A549 (cell line): Measurements from ENCODE around the gene INAFM1. TPM values are rescaled to one million over a fixed set of nuclear protein-coding genes. Genes with fewer than 3 reads are reported as not detected.

Experiments
- ATAC-seq, 2 experiments: fragments of 200-7000 bp in 1 of 2; fragments of >200 bp in 1 of 2; cut with Nextera tagmentation in 1 of 2; cut with Tn5 transposase in 1 of 2; 3 replicates each; pipeline versions ENCODE4 v1.8.0 to v1.9.1; 2018 to 2020; ENCODE audit warnings: mild to moderate bottlenecking in 1 of 2, moderate library complexity in 1 of 2
- CTCF ChIA-PET: fragments of 300-600 bp; sonication (Branson Sonifier 250); formaldehyde crosslinking; extraction: SDS; loops from one replicate; lab custom pipeline; 2021; ENCODE audit warnings: antibody characterized with exemption, inconsistent platforms; lab: Yijun Ruan, JAX
- POLR2A ChIA-PET: fragments of 350-600 bp; formaldehyde crosslinking; extraction: SDS; loops from one replicate; lab custom pipeline; 2021; ENCODE audit warnings: antibody characterized with exemption, inconsistent platforms; lab: Yijun Ruan, JAX
- DNase-seq, 2 experiments: peaks; one replicate each; pipeline versions ENCODE4 v3.0.0 to v3.0.0-alpha.2; 2011 to 2016; ENCODE audit warnings: low read depth in 1 of 2, low spot score in 1 of 2
- FAIRE-seq: peaks from 2 replicates; lab custom pipeline; 2011; peaks lifted over from hg19 to GRCh38; lab: Jason Lieb, UNC
- H3K27ac ChIP-seq, 2 experiments: fragments of >200 bp; sonication (Bioruptor Twin); formaldehyde crosslinking; 3 replicates each; pipeline ENCODE4 v1.5.1; 2016 to 2017
- H3K4me1 ChIP-seq: fragments of >200 bp; sonication (Bioruptor Twin); formaldehyde crosslinking; 3 replicates; pipeline ENCODE4 v1.6.1; 2016
- H3K4me2 ChIP-seq: fragments of >200 bp; sonication (Bioruptor Twin); formaldehyde crosslinking; 3 replicates; pipeline ENCODE4 v1.6.1; 2016
- H3K4me3 ChIP-seq: fragments of >200 bp; sonication (Bioruptor Twin); formaldehyde crosslinking; 3 replicates; pipeline ENCODE4 v1.5.1; 2016
- H3K9me3 ChIP-seq: fragments of >200 bp; sonication (Bioruptor Twin); formaldehyde crosslinking; 3 replicates; pipeline ENCODE4 v1.6.1; 2016
- BHLHE40 ChIP-seq: IDR thresholded peaks from 2 replicates; pipeline ENCODE4 v1.6.1; 2012; ENCODE audit warnings: low read depth, low read length, inconsistent platforms
- CEBPB ChIP-seq, 2 experiments: fragments of >200 bp in 1 of 2; sonication (Bioruptor Twin) in 1 of 2; formaldehyde crosslinking in 1 of 2; IDR thresholded peaks; 2 replicates each; pipeline ENCODE4 v1.6.1; 2012 to 2016
- CHD2 ChIP-seq: fragments of 150-350 bp; IDR thresholded peaks from 2 replicates; pipeline ENCODE4 v1.6.1; 2014; ENCODE audit warnings: low read length; ENCODE audit not compliant: partially characterized antibody
- CHD4 ChIP-seq: fragments of 200-600 bp; sonication (generic); IDR thresholded peaks from 2 replicates; pipeline ENCODE4 v1.6.1; 2016; ENCODE audit warnings: antibody characterized with exemption, mild to moderate bottlenecking, borderline replicate concordance
- EHF ChIP-seq: fragments of 250-450 bp; sonication (Bioruptor Pico); IDR thresholded peaks from 2 replicates; pipeline ENCODE4 v1.5.0; 2020; ENCODE audit warnings: mild to moderate bottlenecking
- FOXS1 ChIP-seq: fragments of 250-450 bp; sonication (Bioruptor Pico); IDR thresholded peaks from 2 replicates; pipeline ENCODE4 v1.5.0; 2020; ENCODE audit warnings: mild to moderate bottlenecking, moderate library complexity
- HOXA7 ChIP-seq: fragments of 250-450 bp; sonication (Bioruptor Pico); IDR thresholded peaks from 2 replicates; pipeline ENCODE4 v1.5.0; 2020; ENCODE audit warnings: mild to moderate bottlenecking, moderate library complexity
- JUN ChIP-seq, 2 experiments: fragments of >200 bp; sonication (Bioruptor Twin); formaldehyde crosslinking; IDR thresholded peaks; 2 replicates in 1 of 2; 3 replicates in 1 of 2; pipeline ENCODE4 v1.6.1; 2016 to 2017
- KDM1A ChIP-seq: fragments of 200-600 bp; sonication (generic); IDR thresholded peaks from 2 replicates; pipeline ENCODE4 v1.6.1; 2016; ENCODE audit warnings: low read depth, mild to moderate bottlenecking
- MAFK ChIP-seq: fragments of 450-650 bp; IDR thresholded peaks from 2 replicates; pipeline ENCODE4 v1.6.1; 2014; ENCODE audit not compliant: partially characterized antibody
- MYC ChIP-seq: IDR thresholded peaks from 2 replicates; pipeline ENCODE4 v1.6.1; 2012; ENCODE audit warnings: mild to moderate bottlenecking, inconsistent platforms, low read length, improper control_type of control experiment, borderline replicate concordance
- POLR2A ChIP-seq: IDR thresholded peaks from 2 replicates; pipeline ENCODE4 v1.6.1; 2012; ENCODE audit warnings: mild to moderate bottlenecking, low read length
- RCOR1 ChIP-seq: fragments of 150-350 bp; IDR thresholded peaks from 2 replicates; pipeline ENCODE4 v1.6.1; 2014; ENCODE audit warnings: antibody characterized with exemption, low read length, low read depth
- SMC3 ChIP-seq: fragments of >200 bp; sonication (Bioruptor Twin); formaldehyde crosslinking; IDR thresholded peaks from 3 replicates; pipeline ENCODE4 v1.6.1; 2018; ENCODE audit warnings: inconsistent platforms
- TFCP2L1 ChIP-seq: fragments of 250-450 bp; sonication (Bioruptor Pico); IDR thresholded peaks from 2 replicates; pipeline ENCODE4 v1.5.0; 2021; ENCODE audit warnings: mild to moderate bottlenecking
- ZFP36 ChIP-seq: fragments of 450-650 bp; IDR thresholded peaks from 2 replicates; pipeline ENCODE4 v1.6.1; 2014; ENCODE audit warnings: borderline replicate concordance; ENCODE audit not compliant: partially characterized antibody
- WGBS: methylation state at CpG from one replicate; pipeline ENCODE4 v1.1.6; 2017; ENCODE audit errors: missing lambda C conversion rate; 5-methylcytosine and 5-hydroxymethylcytosine counted together
- polyA plus RNA-seq, 4 experiments: library from polyadenylated mRNA; depleted of rRNA in 3 of 4; stranded (reverse); fragments of >200 nt; fragmentation: RNase III in 1 of 4; extraction: RNeasy Plus Mini Kit Qiagen cat#74134 plus additional on column Dnase treatment in 1 of 4; gene quantifications; 2 replicates in 3 of 4; 3 replicates in 1 of 4; pipeline ENCODE4 v1.2.3, GENCODE V29; 2011 to 2017
- TF ChIP-seq, protein P1 (sequence below): IDR thresholded peaks from 2 replicates; pipeline ENCODE4 v1.6.1; 2012
- TF ChIP-seq, protein P2 (sequence below): IDR thresholded peaks from 2 replicates; pipeline ENCODE4 v1.6.1; 2012
- TF ChIP-seq, protein P3 (sequence below): fragments of >200 bp; sonication (Bioruptor Twin); formaldehyde crosslinking; IDR thresholded peaks from 3 replicates; pipeline ENCODE4 v1.6.1; 2016

INAFM1 gene
- polyA plus RNA-seq, 2 of the 4 experiments (the other 2 are of a cell fraction), result 1.5 to 5.5 TPM

DNA sequence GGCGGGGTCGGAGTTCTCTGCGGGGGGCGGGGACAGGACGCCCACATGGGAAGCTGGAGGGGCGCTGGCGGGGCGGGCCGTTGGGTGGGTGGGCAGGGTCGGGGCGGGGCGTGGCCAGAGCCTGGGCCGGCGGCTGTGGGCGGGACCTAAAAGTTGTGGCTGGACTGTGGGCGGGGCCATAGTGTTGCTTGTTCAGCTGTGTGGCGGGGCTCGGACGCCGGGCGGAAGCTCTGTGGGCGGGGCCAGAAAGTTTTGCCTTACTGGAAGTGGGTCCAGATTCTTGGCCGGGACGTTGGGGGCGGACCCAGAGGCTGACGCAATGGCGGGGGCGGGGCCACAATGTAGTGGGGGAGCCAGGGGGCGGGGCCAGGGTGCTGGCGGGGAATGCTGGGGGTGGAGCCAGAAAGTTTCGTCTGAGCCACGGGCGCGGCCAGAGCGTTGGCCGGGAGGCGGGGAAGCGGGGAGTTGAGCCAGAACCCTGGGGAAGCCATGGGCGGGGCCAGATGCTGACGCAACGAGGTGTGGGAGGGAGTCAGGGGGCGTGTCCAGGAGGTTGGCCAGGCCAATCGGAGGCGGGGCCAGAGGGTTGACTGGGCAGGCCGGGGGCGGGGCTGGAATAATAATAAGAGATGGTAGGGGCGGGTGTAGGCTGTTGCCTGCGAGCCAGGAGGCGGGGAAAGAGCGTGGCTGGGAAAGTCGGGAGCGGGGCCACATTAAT is 17.8 kb upstream of the INAFM1 start:
- peak; percentile 46 for FAIRE-seq
- Histone ChIP-seq H3K4me2 (peak overlapping the region; percentile 91; the same call in 1 of the 3 replicates), H3K4me1 (peaks cover 30% of the 10 kb centered on the region), H3K9me3 (no peaks in the 10 kb centered on the region), H3K27ac (peak overlapping the region; percentile 91 to 92), H3K4me3 (peak overlapping the region; percentile 61)
- DNase-seq, result peak; percentile 99 to 100
- TF ChIP-seq CHD2 (no peak), CEBPB (IDR thresholded peaks at IDR 0.05) (peak; percentile 36 to 73; a peak in 3 of 4 replicates), MYC (peak; percentile 24; the same call in 1 of the 2 replicates), BHLHE40 (no peak), EHF (CRISPR knock-in tag) (no peak), TFCP2L1 (CRISPR knock-in tag) (0 out of 2 replicates have a peak, but pooled peaks have one; percentile 61), JUN (IDR thresholded peaks at IDR 0.05) (peak in 1 of 2 experiments; percentile 4; a peak in 2 of 5 replicates), KDM1A (no peak), MAFK (peak; percentile 12)
- TF ChIP-seq, protein P1, sequence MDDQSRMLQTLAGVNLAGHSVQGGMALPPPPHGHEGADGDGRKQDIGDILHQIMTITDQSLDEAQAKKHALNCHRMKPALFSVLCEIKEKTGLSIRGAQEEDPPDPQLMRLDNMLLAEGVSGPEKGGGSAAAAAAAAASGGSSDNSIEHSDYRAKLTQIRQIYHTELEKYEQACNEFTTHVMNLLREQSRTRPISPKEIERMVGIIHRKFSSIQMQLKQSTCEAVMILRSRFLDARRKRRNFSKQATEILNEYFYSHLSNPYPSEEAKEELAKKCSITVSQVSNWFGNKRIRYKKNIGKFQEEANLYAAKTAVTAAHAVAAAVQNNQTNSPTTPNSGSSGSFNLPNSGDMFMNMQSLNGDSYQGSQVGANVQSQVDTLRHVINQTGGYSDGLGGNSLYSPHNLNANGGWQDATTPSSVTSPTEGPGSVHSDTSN, result 0 out of 2 replicates have a peak, but pooled peaks have one; percentile 45
- POLR2A ChIA-PET, result interaction anchor here (0.5 to 5.8 kb wide), 27 partner anchors 9 to 1747 kb away, joined by 3 to 77 read pairs (median 4); partner anchors contain the start of genes DHX34, EHD2, INAFM1 and IRF2BP1
- CTCF ChIA-PET, result interaction anchor here (0.8 to 16.0 kb wide), 13 partner anchors 10 to 135 kb away, joined by 3 to 893 read pairs (median 5); no protein-coding TSS in a partner anchor
- WGBS, result 1% methylated on average over 25 of the region's 52 CpGs
- peak; percentile 71 to 85 for ATAC-seq

DNA sequence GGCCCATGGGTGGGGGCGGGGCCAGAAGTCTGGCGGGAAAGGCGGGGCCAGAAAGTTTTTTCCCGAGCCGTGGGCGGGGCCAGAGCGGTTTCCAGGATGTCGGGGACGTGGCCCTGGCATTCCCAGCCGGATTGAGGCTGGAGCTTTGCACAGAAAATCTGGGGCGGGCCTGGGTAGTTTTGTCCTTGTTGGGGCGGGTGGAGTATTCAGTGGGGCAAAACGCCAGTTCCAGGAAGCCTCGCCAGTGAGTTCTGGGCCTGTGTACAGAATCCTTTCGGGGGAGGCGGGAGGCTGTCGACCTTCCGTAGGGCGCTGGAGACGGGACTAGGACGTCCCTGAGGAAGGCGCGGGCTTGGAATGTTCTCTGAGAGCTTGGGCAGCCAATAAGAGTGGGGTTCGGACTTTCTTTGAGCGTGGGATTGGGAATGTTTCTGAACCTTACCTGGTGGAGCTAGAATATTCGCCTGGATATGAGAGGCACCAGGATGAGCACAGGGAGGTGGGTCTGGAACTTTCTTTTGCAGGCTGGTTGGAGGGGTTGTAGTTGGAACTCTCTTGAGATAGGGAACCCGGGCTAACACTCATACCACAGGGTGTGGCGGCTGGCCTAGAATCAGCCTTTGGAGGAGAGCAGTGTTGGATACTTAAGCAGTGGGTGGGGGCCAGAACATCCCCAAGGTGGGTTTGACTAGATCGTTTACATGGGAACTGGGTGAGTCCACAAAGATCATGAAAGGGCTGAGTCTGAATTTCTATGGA is 17.1 kb upstream of the INAFM1 start:
- H3K4me1 ChIP-seq, result peaks cover 30% of the 10 kb centered on the region
- peak overlapping the region; percentile 76 to 91 for H3K27ac ChIP-seq
- ATAC-seq (peak; percentile 23 to 65; a peak in 5 of 6 replicates), FAIRE-seq (no peak), DNase-seq (no peak)
- peak overlapping the region; percentile 91 for H3K4me2 ChIP-seq
- H3K4me3 ChIP-seq, result peak overlapping the region; percentile 61
- TF ChIP-seq CHD4, result no peak
- 0 out of 2 replicates have a peak, but pooled peaks have one; percentile 50 for TF ChIP-seq HOXA7 (CRISPR knock-in tag)
- TF ChIP-seq, protein P2, sequence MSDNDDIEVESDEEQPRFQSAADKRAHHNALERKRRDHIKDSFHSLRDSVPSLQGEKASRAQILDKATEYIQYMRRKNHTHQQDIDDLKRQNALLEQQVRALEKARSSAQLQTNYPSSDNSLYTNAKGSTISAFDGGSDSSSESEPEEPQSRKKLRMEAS, result peak; percentile 41; the same call in 1 of the 2 replicates
- peak; percentile 43 for TF ChIP-seq POLR2A
- ChIA-PET CTCF (interaction anchor here (1.0 to 16.0 kb wide), 6 partner anchors 9 to 40 kb away, joined by 3 to 893 read pairs (median 6); no protein-coding TSS in a partner anchor), POLR2A (interaction anchor here (0.6 to 5.8 kb wide), 10 partner anchors 8 to 456 kb away, joined by 3 to 77 read pairs (median 11); partner anchors contain the start of genes DHX34, EHD2, INAFM1 and ZC3H4)
- 3% methylated on average over 27 of the region's 29 CpGs for whole genome bisulfite sequencing
- no peaks in the 10 kb centered on the region for H3K9me3 ChIP-seq

DNA sequence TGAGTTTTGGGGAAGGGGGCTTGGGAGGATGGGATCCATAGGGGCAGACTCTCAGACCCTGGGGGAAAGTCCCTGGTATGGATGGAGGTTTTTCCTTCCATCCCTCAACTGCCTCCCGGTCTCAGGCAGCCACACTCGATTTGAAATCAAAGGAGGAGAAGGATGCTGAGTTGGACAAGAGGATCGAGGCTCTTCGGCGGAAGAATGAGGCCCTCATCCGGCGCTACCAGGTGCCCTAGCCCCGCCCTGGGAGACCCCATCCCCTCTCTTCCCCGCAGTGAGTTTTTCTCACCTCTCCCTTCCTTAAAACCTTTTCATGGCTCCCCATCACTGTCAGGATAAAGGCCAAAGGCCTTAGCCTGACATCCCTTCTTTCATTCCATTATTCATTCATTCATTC is 16.3 kb upstream of the INAFM1 start:
- ChIA-PET CTCF (interaction anchor here (1.0 to 5.1 kb wide), 4 partner anchors 11 to 90 kb away, joined by 4 to 30 read pairs (median 6); partner anchors contain the start of genes DHX34 and INAFM1), POLR2A (no interaction called here)
- WGBS, result 88% methylated on average over 9 of the region's 9 CpGs
- Histone ChIP-seq H3K9me3 (no peaks in the 10 kb centered on the region), H3K4me1 (peaks cover 24% of the 10 kb centered on the region), H3K4me3 (peak overlapping the region; percentile 61; the same call in 1 of the 3 replicates), H3K27ac (peak overlapping the region; percentile 76 to 91; a peak in 5 of 6 replicates), H3K4me2 (peak overlapping the region; percentile 91)
- TF ChIP-seq RCOR1 (no peak), ZFP36 (no peak), KDM1A (no peak), FOXS1 (CRISPR knock-in tag) (no peak), BHLHE40 (no peak), EHF (CRISPR knock-in tag) (no peak), SMC3 (no peak)
- TF ChIP-seq, protein P2, result no peak
- TF ChIP-seq, protein P3, sequence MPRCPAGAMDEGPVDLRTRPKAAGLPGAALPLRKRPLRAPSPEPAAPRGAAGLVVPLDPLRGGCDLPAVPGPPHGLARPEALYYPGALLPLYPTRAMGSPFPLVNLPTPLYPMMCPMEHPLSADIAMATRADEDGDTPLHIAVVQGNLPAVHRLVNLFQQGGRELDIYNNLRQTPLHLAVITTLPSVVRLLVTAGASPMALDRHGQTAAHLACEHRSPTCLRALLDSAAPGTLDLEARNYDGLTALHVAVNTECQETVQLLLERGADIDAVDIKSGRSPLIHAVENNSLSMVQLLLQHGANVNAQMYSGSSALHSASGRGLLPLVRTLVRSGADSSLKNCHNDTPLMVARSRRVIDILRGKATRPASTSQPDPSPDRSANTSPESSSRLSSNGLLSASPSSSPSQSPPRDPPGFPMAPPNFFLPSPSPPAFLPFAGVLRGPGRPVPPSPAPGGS, result no peak
- ATAC-seq (no peak), FAIRE-seq (no peak), DNase-seq (no peak)
